ENCODE data around the gene TTC28. TPM values are rescaled to one million over a fixed set of nuclear protein-coding genes. Genes with fewer than 3 reads are reported as not detected.

Gene TTC28
- total RNA-seq, 1 donor from 2014 or later: 13.5 TPM

GRCh38 chr22:28188178-28188879 is 491.3 kb downstream of the TTC28 start:
- Histone ChIP-seq H3K4me3 (ENCODE audit: low read depth, low read length) (no peak overlapping the region), H3K36me3 (ENCODE audit: control insufficient read depth, insufficient read depth, low read length) (no peaks in the 10 kb centered on the region), H3K27me3 (ENCODE audit: control insufficient read depth, insufficient read depth, low read length) (no peaks in the 10 kb centered on the region)
- no peak for DNase-seq (ENCODE audit: low read depth)
- no peak for TF ChIP-seq CTCF (IDR thresholded peaks at IDR 0.05; ENCODE audit: insufficient read depth, low read length, poor library complexity, severe bottlenecking)

- DNase-seq (ENCODE audit: low read depth): no peak
- H3K27me3 ChIP-seq (ENCODE audit: control insufficient read depth, insufficient read depth, low read length): no peaks in the 10 kb centered on the region
- H3K36me3 ChIP-seq (ENCODE audit: control insufficient read depth, insufficient read depth, low read length): no peaks in the 10 kb centered on the region
- no peak overlapping the region for H3K4me3 ChIP-seq (ENCODE audit: low read depth, low read length)
- TF ChIP-seq CTCF (IDR thresholded peaks at IDR 0.05; ENCODE audit: insufficient read depth, low read length, poor library complexity, severe bottlenecking): no peak
Measured at GRCh38 chr22:28187612-28188011, 492.0 kb downstream of the TTC28 start.

- no peaks in the 10 kb centered on the region for H3K36me3 ChIP-seq (ENCODE audit: control insufficient read depth, insufficient read depth, low read length)
- TF ChIP-seq CTCF (IDR thresholded peaks at IDR 0.05; ENCODE audit: insufficient read depth, low read length, poor library complexity, severe bottlenecking): no peak
Measured at GRCh38 chr22:28186641-28187040, 493.0 kb downstream of the TTC28 start.

GRCh38 chr22:28185130-28185529 is 494.5 kb downstream of the TTC28 start:
- TF ChIP-seq CTCF (IDR thresholded peaks at IDR 0.05; ENCODE audit: insufficient read depth, low read length, poor library complexity, severe bottlenecking): no peak

More at GRCh38 chr22:28186641-28187040, 493.0 kb downstream of the TTC28 start:
- Histone ChIP-seq H3K27me3 (ENCODE audit: control insufficient read depth, insufficient read depth, low read length) (no peaks in the 10 kb centered on the region), H3K4me3 (ENCODE audit: low read depth, low read length) (no peak overlapping the region)
- DNase-seq (ENCODE audit: low read depth): no peak

GRCh38 chr22:28183078-28183860 is 496.4 kb downstream of the TTC28 start:
- no peaks in the 10 kb centered on the region for H3K27me3 ChIP-seq (ENCODE audit: control insufficient read depth, insufficient read depth, low read length)
- TF ChIP-seq CTCF (IDR thresholded peaks at IDR 0.05; ENCODE audit: insufficient read depth, low read length, poor library complexity, severe bottlenecking): no peak
- no peak for DNase-seq (ENCODE audit: low read depth)
- H3K36me3 ChIP-seq (ENCODE audit: control insufficient read depth, insufficient read depth, low read length): no peaks in the 10 kb centered on the region
- no peak overlapping the region for H3K4me3 ChIP-seq (ENCODE audit: low read depth, low read length)

More at GRCh38 chr22:28185130-28185529, 494.5 kb downstream of the TTC28 start:
- no peak for DNase-seq (ENCODE audit: low read depth)
- Histone ChIP-seq H3K27me3 (ENCODE audit: control insufficient read depth, insufficient read depth, low read length) (no peaks in the 10 kb centered on the region), H3K4me3 (ENCODE audit: low read depth, low read length) (no peak overlapping the region), H3K36me3 (ENCODE audit: control insufficient read depth, insufficient read depth, low read length) (no peaks in the 10 kb centered on the region)
